UCSD-AML1 (cell line): Measurements from ENCODE around the gene PPP3R1.

Experiments used
- DNase-seq: peaks from one replicate; lab custom pipeline; 2025; ENCODE audit not compliant: unreplicated experiment; lab: John Stamatoyannopoulos, UW

PPP3R1 gene

GRCh38 chr2:68263632-68264031 lies 11.3 kb upstream of the PPP3R1 start:
- no peak for DNase-seq

- no peak for DNase-seq
These were observed 6.5 kb upstream of the PPP3R1 start for GRCh38 chr2:68258851-68259250.

DNA sequence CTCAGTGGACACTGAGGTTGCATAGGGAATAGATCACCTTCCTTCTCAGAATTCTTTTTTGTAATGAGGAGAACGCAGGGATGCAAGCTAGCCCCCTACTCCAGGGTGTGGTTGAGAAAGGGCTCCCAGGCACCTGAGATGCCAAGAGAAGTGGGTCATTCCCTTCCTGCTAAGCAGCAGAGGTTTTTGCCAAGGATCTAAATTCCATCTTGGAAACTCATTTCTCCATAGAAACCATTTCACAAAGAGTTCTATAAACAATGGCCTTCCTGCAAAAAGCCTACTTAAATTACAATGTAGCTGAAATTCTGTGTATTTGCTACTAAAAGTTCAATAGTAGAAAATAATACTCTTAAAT lies 3.7 kb upstream of the PPP3R1 start:
- DNase-seq = no peak

GRCh38 chr2:68253219-68254068 lies 1.1 kb upstream of the PPP3R1 start:
- no peak for DNase-seq

GRCh38 chr2:68251855-68252399 lies 405 bp downstream of the PPP3R1 start:
- peak; percentile 47 for DNase-seq

DNA sequence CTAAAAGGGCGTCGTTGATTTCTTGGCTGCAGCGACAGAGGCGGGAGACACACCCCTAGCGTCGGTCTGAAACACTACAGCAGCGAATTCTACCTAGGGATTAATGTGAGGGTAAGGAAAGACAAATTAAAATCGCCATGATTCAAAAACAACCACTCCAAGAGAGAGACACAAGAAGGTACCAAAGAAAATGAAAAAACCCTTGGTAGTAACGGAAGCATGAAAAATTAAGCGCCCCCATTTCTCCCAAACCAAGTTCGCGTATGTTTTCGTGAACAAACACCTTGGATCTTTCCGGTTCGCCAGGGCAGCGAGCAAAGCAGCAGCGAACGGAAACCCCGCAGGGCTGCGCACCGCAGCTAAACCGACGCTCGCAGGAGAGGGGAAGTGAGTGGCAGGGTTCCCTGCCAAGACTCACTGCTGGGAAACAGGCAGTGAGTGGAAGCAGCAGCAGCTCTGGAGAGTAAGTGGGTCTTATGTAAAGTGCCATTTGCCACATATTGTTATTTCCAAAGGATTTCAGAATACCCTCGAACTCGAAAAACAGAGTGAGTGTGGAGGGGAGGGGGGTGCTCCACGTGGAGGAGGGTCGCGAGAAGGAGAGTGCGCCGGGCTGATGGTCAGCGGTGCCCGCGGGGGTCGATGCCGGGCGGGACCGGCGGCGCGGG lies 1.0 kb downstream of the PPP3R1 start:
- DNase-seq = peak; percentile 72

- no peak for DNase-seq
These were observed 1.6 kb downstream of the PPP3R1 start for GRCh38 chr2:68250652-68251186.

GRCh38 chr2:68250196-68250595 lies 2.1 kb downstream of the PPP3R1 start:
- DNase-seq = no peak

DNA sequence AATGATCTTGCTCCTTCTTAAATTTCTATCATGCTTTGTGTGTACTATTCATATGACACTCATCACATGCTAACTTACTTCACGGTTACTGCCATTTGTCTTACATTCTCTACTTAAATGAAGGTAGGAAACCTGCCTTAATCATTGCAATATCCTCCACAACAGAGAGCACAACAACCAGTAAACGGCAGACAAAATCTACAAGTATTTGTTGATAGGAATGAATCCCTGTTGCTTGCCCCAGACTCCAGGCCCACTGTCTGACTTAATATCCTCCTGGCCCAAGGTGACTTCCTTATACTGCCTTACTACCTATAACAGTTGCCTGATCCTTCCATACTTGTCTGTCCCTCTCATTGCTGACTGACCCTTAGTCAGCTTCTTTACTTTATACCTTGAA lies 3.5 kb downstream of the PPP3R1 start:
- DNase-seq = no peak

DNA sequence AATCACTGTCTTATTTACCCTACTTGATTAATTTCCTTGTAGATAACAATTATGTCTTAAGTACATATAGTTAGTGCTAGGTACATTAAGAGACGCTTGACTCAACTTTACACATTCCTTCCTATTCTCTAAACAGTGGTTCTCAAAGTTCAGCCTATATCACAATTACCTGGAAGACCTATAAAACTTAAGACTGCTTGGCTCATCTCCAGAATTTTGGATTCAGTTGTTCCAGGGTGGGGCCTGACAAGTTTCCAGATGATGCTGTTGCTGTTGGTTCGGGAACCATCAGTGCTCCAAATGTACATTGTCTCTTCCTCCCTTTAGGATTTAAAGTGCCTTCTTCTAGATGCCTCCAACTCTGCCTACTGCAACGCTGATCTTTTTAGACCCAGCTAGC lies 4.0 kb downstream of the PPP3R1 start:
- no peak for DNase-seq

GRCh38 chr2:68246396-68246795 lies 5.9 kb downstream of the PPP3R1 start:
- no peak for DNase-seq

DNA sequence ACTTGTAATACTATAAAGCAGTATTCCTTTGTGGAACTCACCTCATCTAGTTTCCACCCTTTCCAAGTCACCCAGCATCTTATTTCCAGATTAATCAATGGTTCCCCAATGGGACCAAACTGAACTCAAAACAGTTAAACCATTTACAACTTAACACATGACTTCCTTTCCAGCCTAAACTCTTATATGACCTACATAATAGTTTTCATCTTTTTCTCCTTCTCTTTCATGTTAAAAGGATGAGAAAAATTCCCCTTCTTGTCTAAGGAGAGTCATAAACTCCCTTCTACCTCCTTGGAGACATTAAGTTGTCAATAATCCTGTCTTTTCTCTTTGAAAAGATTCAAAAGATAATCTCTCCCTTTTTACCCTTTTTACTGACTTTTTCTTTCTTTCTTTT lies 6.7 kb downstream of the PPP3R1 start:
- DNase-seq = no peak

DNA sequence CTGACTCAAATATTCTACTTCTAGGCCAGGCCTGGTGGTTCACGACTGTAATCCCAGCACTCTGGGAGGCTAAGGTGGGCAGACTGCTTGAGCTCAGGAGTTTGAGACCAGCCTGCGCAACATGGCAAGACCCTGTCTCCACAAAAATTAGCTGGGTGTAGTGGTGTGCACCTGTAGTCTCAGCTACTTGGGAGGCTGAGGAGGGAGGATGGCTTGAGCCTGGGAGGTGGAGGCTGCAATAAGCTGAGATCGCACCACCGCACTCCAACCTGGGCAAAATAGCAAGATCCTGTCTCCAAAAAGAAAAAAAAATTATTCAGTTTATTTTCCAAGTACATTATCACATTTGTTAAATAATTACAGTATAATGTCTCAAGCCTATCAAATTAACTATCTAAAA lies 7.3 kb downstream of the PPP3R1 start:
- DNase-seq = no peak

GRCh38 chr2:68244456-68244855 lies 7.9 kb downstream of the PPP3R1 start:
- no peak for DNase-seq

GRCh38 chr2:68241732-68242131 lies 10.6 kb downstream of the PPP3R1 start:
- DNase-seq = no peak

DNA sequence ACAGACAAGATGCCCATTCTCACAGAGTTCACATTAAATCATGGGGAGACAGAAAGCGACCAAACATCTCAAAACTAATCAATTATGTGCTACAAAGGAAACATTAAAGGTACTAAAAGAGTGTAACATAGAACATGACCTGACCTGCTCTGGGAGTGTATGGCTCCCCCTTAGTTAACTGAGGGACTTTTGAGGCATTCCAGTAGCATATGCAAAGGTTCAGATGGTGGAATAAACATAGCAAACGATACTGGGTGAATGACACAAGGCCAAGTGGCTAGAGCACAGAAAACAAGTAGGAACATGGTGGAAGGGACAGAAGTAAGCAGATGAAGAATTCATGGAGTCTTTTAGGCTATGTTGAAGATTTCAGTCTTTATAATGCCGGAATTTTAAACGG lies 11.9 kb downstream of the PPP3R1 start:
- no peak for DNase-seq

- no peak for DNase-seq
These were observed 13.1 kb downstream of the PPP3R1 start for GRCh38 chr2:68238955-68239822.

DNA sequence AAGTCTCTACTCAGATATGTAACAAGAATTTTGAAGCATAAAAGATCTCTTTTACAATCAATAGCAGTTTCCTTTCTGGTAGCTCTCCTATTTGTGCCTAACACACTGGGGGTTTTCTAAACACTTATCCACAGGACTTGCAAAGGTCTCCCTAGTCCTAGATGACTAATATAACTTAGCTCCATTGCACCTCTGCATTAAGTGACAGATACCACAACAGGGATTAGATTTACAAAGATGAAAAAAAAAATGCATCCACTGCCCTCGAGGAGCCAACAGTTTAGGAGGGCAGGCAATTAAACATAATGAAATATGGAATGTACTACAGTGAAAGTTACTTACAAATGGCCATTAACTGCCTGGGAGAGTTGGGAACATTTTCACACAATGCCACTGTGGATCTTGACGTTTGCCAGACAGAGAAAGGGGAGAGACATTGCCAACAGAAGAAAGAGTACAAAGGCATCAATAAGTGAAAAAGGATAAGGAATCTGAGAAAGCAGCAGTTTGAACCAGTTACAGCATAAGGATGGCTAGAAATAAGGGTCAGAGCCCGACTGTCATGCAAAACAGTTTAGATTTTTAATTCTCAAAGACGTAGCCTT lies 14.3 kb downstream of the PPP3R1 start:
- no peak for DNase-seq

GRCh38 chr2:68237404-68237803 lies 14.9 kb downstream of the PPP3R1 start:
- DNase-seq = no peak

DNA sequence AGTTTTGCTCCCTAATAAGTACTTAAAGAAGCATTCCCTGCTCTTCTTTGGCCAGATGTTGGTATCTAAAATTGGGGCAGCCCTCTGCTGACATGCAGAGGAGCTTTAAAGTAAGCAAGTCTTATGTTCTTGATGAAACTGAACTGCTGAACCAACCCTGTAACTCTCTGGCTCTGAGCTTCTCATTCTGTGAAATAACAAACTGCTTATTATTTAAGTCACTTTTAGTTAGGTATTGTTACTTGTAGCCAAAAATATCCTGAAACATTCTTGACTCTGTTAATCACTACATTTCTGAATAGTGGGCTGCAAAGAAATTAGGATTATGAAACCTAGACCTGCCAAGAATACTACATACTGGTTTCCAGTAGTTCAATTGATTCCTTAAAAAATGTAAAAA lies 15.5 kb downstream of the PPP3R1 start:
- no peak for DNase-seq
